LNCaP clone FGC (cell line): ENCODE data around the gene KRT10.

Experiments used
- DNase-seq: peaks from one replicate; pipeline ENCODE4 v3.0.0-alpha.2; 2011; ENCODE audit warnings: low read depth
- H3K4me3 ChIP-seq: 2 replicates; pipeline ENCODE4 v1.5.1; 2011; ENCODE audit warnings: mild to moderate bottlenecking, low read depth, low read length, control low read depth
- TF ChIP-seq, protein P1 (sequence below): IDR thresholded peaks from 2 replicates; pipeline ENCODE4 v1.5.1; 2012; ENCODE audit warnings: mild to moderate bottlenecking; ENCODE audit not compliant: control insufficient read depth, insufficient read depth; ENCODE audit errors: extremely low read depth

The KRT10 gene

DNA sequence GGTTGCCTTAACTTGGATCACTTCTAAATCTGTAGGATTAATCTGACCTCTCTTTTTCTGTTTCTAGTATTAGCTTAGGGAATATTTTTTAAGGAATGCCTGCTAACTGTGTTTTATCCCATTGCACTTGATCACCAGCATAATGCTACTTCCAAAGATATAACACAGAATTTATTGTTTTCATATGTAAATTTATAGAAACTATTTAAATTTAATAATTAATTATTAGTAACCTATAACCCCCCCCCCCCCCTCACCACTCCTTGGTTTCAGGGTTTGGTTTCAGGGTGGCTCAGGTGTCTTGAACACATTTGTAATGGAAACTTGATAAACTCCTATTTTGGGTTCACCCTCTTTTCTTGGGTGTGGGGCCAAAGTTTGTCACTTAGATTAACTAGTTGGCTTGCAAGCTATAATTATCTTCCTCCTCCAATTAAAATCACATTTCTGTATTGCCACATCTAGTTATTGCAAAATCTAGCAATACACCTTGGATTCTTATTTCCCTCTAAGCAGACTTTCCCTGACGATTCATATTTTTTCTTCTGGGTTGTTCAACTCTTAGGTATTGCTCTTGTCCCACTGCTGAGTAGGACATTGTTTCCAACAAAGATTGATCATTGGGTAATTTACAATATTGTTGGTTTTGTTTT, 26.3 kb upstream of the KRT10 start:
- no peak for DNase-seq
- TF ChIP-seq, protein P1, sequence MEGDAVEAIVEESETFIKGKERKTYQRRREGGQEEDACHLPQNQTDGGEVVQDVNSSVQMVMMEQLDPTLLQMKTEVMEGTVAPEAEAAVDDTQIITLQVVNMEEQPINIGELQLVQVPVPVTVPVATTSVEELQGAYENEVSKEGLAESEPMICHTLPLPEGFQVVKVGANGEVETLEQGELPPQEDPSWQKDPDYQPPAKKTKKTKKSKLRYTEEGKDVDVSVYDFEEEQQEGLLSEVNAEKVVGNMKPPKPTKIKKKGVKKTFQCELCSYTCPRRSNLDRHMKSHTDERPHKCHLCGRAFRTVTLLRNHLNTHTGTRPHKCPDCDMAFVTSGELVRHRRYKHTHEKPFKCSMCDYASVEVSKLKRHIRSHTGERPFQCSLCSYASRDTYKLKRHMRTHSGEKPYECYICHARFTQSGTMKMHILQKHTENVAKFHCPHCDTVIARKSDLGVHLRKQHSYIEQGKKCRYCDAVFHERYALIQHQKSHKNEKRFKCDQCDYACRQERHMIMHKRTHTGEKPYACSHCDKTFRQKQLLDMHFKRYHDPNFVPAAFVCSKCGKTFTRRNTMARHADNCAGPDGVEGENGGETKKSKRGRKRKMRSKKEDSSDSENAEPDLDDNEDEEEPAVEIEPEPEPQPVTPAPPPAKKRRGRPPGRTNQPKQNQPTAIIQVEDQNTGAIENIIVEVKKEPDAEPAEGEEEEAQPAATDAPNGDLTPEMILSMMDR, result no peak
- no peak overlapping the region for H3K4me3 ChIP-seq

DNA sequence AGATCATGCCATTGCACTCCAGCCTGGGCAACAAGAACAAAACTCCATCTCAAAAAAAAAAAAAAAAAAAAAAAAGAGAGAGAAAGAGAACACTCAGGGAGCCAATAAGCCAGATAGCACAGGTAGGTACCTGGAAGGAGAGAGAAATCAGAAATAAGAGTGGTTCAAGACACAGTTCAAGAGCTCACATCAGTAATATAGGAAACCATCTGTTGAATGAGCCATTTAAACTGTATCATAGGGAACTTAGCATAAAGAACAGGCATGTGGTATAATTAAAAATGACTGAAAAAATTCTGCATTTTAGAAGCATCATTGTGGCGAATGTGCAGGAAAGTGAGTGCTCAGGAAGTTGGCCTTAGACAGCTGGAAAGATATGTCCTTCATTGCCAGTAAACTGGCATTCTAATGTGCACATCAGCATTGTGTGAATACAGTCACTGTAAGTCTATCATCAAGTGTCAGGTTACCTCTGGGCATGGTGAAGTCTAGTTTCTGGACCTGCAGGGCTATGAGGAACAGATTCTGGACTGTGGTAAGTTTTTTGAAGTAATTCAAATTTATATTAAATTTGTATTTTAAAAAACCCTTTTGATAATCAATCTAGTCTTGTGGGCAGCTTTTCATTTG, 24.2 kb upstream of the KRT10 start:
- no peak for DNase-seq
- TF ChIP-seq, protein P1, result no peak

DNA sequence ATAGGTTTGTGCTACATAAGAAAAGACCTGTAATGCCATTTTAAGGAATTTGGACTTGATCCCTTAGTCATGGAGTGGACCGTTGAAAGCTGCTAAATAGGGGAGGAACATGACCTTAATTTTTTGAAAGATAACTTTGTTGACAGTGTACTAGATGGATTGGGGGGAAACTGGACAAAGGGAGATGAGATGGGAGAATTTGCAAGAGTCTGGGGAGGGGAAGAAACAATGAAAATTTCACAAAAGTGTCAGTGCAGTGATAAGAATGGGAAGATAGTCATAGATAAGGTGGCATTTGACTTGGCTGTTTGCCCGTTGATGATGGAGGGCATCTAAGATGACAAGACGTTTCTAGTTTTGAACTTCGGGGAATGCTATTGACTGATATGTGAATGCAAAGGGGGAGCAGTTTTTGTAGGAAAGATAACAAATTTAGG, 22.3 kb upstream of the KRT10 start:
- TF ChIP-seq, protein P1, result no peak
- DNase-seq, result no peak

More for the DNA sequence above, 24.2 kb upstream of the KRT10 start:
- H3K4me3 ChIP-seq, result no peak overlapping the region

DNA sequence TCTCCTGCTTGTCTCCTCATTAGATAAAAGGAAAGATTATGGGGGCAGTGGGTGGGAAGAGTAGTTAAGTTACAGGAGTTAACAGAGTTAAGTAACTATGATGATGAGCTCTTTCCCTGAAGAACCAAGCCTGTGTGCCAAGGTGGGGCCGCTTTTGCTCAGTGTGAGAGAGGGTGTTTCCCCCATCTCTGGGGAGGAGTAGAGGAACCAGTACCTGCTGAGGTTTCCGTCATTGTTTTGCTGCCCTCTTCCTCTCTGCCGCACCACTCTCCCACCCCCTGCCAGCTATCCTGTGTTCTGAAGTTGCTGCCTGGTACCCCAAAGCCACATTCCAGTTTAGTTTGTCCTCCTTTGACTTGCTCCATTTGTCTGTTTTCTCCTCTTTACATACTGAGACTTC, 20.8 kb upstream of the KRT10 start:
- DNase-seq, result no peak
- H3K4me3 ChIP-seq, result no peak overlapping the region
- TF ChIP-seq, protein P1, result no peak

More for the DNA sequence above, 22.3 kb upstream of the KRT10 start:
- H3K4me3 ChIP-seq, result no peak overlapping the region

DNA sequence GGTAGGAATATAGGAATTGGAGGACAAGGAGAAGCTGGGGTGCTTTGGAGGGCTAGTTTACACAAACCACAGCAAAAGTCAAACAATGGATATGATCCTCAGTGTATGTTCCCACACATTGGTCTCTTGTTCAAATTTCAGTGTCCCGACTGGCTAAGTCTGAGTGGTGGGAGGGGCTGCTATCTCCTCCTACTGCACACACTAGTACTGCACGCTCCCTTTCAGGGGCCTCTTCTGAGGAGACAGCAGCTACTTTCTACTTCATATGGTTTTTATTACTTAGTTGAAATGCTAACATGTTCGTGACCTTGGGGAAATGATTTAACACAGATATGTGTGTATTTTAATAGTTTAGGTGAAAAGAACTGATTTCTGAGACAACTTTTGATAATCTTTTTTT, 18.8 kb upstream of the KRT10 start:
- H3K4me3 ChIP-seq, result no peak overlapping the region
- TF ChIP-seq, protein P1, result no peak
- DNase-seq, result no peak

DNA sequence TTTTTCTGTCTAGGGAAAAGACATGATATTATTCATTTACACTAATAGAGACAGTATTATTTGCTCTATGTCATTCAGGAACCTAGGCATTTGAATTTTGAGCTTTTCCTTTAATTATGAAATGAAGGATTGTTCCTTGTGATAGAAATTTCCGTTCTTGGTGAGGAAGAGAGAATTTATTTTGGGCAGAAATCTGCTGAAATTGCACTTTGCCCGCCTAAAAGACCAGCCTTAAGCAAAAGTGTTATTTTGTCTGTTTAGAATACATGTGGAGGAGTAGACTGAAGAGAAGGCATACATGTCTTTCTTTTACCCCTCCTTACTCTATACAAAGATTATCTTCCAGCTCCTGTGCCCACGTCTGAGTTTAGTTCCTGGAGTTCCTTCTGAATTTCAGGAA, 16.8 kb upstream of the KRT10 start:
- H3K4me3 ChIP-seq, result no peak overlapping the region
- TF ChIP-seq, protein P1, result no peak
- DNase-seq, result no peak

DNA sequence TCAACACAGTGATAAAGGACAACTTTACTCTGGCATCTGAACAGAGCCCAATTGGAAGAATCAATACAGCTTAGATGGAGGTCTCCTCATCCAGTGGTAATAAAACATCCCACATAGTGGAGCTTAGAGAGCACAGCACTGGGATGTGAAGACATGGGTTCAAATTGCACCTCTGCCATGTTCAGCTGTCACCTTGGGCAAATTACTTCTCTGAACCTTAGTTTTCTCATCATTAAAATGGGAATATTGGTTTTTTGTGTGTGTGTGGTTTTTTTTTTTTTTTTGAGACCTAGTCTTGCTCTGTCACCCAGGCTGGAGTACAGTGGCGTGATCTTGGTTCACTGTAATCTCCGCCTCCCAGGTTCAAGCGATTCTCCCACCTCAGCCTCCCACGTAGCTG, 13.6 kb upstream of the KRT10 start:
- TF ChIP-seq, protein P1, result no peak
- no peak overlapping the region for H3K4me3 ChIP-seq
- no peak for DNase-seq
